PFSK-1 (cell line): ENCODE data around the gene PTP4A2.

Experiments used
- POLR2AphosphoS5 ChIP-seq: IDR thresholded peaks from 2 replicates; pipeline ENCODE4 v1.6.1; 2012; ENCODE audit warnings: low read depth, mild to moderate bottlenecking, control low read depth, low read length, moderate library complexity
- TAF1 ChIP-seq: IDR thresholded peaks from 2 replicates; pipeline ENCODE4 v1.6.1; 2012; ENCODE audit warnings: low read length, control low read depth, borderline replicate concordance; ENCODE audit not compliant: insufficient read depth

DNA sequence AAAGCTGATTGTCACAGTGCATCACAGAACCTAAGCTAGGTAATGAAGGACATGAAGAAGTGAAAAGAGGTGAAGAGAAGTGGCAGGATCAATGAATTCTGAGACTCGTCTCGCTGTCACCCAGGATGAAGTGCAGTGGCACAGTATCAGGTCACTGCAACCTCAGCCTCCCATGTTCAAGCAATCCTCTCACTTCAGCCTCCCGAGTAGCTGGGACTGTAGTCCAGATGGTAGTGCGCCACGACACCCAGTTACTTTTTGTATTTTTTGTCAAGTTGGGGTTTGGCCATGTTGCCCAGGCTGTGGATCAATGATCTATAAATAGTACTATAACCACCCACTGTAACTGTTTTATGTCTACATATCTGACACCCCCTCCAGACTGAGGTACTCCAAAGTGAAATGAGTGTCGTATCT lies 33.1 kb downstream of the PTP4A2 start:
- TF ChIP-seq TAF1 (no peak), POLR2AphosphoS5 (no peak)
